ENCODE data around the gene KRTCAP3.

DNA sequence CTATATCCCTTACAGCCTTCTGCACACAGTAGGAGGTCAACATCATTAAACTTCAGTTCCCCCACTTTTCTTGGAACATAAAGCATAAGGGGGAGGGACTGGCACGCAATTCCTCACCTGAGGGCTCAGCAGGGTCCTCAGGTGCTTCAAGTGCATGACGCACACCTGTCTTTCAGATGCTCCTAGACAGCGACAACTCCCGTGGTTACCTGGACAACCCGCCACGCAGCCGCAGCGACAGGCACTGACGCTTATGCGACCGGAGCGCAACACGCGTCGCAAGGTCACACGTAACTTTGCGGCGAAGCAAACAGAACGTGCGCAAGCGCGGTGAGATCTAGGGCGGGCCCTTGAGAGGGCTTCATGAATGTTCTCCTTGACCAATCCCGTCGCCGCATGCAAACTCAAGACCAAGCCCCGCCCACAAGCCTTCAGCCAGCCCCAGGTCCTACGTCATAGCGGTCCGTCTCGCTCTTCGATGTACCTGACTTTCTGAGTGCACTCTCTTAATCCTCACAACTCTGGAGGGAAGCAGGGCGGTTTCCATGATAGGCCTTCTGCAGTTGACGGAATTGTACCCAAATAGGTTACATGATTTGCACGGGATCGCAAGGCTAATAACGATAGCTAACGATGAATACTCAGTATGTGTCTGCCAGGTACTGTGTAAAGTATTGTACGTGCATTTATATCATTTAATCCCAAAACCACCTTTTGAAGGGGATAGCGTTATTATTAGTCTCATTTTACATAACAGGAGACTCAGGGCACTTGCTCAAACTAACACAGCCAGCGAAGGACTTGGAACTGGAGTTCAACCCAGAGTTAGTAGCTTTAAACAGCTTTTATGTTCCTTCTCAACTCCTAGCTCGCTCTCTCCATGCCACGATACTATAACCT is 47.6 kb downstream of the KRTCAP3 start, which contains the start of gene IFT172:
- TF ChIP-seq, protein P1, sequence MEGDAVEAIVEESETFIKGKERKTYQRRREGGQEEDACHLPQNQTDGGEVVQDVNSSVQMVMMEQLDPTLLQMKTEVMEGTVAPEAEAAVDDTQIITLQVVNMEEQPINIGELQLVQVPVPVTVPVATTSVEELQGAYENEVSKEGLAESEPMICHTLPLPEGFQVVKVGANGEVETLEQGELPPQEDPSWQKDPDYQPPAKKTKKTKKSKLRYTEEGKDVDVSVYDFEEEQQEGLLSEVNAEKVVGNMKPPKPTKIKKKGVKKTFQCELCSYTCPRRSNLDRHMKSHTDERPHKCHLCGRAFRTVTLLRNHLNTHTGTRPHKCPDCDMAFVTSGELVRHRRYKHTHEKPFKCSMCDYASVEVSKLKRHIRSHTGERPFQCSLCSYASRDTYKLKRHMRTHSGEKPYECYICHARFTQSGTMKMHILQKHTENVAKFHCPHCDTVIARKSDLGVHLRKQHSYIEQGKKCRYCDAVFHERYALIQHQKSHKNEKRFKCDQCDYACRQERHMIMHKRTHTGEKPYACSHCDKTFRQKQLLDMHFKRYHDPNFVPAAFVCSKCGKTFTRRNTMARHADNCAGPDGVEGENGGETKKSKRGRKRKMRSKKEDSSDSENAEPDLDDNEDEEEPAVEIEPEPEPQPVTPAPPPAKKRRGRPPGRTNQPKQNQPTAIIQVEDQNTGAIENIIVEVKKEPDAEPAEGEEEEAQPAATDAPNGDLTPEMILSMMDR (IDR thresholded peaks at IDR 0.05; ENCODE audit: poor library complexity, severe bottlenecking), result no peak
- peak; percentile 93 for TF ChIP-seq EP300 (conservative IDR thresholded peaks at IDR 0.05; ENCODE audit: poor library complexity, severe bottlenecking)
- TF ChIP-seq POLR2AphosphoS5 (IDR thresholded peaks at IDR 0.05), result peak; percentile 76
- no peak for TF ChIP-seq EZH2 (IDR thresholded peaks at IDR 0.05; ENCODE audit: borderline replicate concordance, insufficient read depth, low read length, poor library complexity, severe bottlenecking)
- TF ChIP-seq TAF1 (IDR thresholded peaks at IDR 0.05; ENCODE audit: low read depth), result no peak
- TF ChIP-seq MXI1 (conservative IDR thresholded peaks at IDR 0.05; ENCODE audit: poor library complexity, severe bottlenecking), result peak; percentile 97
- TF ChIP-seq REST (IDR thresholded peaks at IDR 0.05; ENCODE audit: borderline replicate concordance), result peak; percentile 55
